NCI-H748 treated with DMSO at 0.1 percent for 48 hours (cell line): Measurements from ENCODE around the gene CRHR1.

ENCODE experiments used
- DNase-seq: peaks from one replicate; lab custom pipeline; 2025; lab: John Stamatoyannopoulos, UW

Gene CRHR1

DNA sequence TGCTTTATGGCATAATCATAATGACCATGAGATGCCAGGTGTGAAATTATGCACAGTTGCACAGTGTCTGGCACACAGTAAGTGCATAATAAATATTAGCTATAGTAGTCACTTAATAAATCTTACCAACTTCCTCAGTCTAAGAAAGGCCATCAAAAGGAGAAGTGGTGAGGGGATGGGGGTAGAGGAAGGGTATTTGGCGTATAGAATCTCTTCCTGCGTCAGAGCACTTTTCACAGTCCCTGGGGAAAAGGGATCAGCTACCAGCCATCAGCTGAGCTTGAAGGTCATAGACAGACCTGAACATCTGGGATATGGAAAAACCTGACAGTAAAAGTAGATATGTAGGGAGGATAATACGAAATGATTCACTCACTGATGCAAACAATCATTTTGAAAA lies 5.8 kb downstream of the CRHR1 start:
- no peak for DNase-seq

DNA sequence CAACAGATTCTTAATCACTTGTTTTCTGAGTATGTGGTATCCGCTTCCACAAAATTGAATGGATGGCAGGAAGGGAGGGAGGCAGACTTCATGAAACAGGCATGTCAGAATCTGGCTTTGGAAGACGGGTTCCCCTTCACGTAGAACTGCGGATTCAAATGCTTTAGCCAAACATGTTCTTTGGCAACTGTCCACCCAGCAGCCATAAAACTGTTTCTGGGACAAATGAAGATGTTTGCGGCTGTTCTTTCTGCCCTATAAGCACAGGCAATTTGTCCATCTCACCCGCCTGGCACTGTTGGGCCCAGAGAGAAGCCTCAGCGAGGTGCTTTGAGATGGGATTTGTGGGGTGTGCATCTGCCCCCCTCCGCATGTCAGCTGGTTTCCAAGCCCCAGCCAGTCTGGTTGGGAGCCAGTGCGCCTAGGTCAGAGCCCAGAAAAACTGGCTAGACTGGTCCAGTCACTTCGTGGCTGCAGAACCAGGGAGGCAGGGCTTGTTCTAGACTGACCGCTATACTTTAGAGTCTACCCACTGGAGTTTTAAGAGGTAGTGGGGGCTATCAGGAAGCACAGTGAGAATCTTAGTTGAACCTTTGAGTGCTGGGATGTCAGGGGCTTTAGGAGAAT lies 6.3 kb downstream of the CRHR1 start:
- DNase-seq: no peak

DNA sequence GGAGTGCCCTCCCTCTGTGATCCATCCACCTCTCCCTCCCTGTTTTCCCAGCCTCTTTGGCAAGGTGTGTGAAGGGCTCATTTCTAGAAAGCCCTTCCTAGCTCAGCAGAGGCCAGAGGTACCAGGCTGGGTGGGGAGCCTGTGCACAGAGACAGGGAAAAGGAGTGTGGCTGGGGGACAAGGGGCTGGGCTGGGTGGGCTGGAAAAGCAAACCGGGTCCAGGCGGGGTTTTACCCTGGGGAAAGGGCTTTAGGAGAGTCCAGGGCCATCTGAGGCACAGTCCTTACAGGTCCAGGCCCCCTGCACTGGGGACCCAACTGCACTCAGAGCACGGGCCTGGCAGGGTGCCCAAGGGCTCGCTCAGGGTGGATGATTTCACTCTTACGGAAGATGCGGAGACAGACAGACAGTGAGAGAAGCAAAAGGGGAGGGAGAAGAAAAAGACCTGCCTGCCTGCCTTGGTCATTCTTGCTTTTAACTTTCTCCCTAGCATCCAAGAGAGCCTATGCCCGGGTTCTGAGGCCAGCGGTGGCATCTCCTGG lies 7.0 kb downstream of the CRHR1 start:
- DNase-seq: no peak

DNA sequence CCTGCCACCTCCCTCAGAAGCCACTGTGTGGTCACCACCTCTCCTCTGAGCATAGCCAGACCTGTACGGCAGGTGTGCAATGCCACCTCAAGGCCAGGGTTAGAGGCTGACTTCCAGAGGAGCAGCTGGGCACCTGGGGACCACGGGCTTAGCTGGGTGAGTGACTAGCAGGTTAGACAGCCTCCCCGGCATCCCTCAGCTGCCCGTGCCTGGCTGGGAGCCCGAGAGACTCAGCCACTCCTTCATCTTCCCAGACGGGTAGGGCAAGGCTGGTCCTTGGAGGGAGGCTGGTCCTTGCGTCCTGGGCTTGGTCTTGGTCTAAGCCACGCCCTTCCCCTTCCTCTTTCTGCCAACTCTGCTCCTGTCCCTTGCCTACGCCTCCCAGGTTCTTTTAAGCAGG lies 7.8 kb downstream of the CRHR1 start:
- no peak for DNase-seq

DNA sequence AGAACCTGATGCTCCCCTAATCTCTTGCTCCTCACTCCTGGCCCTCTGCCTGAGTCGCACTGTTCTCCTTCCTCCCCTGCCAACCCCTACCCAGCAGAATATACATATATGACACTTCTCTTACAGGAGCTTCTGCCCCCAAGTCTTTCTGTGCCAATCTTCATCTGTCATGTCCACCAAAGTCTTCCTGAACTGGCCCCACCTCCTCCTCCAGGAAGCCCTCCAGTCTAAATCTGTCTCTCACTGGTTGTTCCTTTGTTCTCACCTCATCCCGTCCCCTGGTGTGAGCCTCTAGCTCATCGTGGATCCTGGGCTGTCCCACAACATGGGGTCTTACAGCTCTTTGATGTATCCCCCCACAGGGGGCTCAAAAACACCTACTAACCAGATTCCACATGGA lies 8.3 kb downstream of the CRHR1 start:
- DNase-seq: no peak

DNA sequence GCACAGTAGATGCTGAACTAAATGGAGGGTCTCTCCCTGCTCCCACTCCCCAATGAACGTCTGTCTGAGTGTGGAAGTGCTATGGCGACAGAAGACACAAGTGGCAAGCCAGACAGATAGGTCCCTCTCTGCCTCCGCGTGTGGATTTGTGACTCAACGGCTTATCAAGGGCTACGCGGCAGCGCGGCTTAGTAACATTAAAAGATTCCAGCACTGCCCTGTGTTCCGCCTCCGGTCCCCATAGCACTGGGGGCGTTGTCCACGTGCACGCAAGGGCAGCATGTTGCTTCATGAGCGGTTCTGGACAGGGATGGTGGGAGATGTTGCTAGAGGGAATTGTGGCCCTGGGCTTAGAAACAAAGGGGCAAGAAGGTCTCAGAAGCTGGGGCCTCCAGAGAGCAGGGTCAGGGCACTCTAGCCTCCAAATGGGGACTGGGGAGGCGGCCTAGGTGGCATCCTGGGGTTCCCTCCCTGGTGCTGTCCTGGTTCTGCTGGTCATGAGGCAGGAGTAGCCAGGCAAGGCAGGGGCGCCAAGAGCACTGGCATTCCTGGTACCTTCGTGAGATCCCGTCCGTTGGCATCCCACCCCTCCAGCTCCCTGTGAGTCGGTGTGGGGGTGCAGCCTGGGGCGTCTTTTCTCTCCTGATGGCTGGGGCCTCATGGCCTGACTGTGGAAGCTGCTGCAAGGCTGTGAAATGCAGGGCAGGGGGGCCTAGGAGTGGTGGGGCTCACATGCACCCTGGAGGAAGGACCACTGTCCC lies 9.1 kb downstream of the CRHR1 start:
- no peak for DNase-seq

GRCh38 chr17:45793999-45794540 lies 9.9 kb downstream of the CRHR1 start:
- no peak for DNase-seq

- DNase-seq: no peak
Observed at GRCh38 chr17:45794840-45795239, 10.7 kb downstream of the CRHR1 start.

DNA sequence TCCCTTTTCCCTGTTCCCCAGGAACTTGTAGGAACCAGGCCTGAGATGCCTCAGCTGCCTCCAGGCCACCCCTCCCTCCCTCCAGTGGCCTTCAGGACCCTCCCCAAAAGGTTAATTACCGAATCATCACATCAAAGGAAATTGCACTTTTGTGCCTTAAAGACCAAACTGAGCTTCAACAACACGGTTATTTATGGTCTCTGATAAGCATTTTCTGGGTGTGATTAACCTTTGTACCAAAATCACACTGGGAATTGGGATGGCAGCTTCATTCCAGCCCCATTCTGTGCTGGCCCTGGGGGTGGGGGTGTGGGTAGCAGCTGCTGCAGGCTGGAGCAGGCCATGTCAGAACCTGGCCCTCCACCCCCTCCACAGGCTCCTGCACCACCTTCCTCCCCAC lies 16.7 kb downstream of the CRHR1 start:
- no peak for DNase-seq

DNA sequence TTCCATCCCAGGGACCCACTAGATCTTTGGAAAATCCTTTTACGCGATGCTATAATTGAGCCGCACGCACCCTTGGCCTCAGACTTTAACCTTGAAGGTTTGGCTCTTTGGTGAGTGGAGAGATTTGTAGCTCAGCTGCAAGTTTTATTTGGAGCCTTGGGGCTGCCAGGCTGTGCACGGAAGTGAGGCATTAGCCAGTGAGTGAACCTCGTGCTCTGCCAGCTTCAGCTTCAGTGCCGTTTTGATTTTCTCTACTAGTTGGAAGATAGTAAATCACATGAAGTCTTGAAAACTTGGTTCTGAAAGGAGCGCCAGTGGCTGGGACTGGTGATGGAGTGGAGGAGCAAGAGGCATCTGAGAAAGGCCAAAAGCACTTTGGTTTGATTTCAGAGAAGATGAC lies 17.3 kb downstream of the CRHR1 start:
- DNase-seq: no peak

DNA sequence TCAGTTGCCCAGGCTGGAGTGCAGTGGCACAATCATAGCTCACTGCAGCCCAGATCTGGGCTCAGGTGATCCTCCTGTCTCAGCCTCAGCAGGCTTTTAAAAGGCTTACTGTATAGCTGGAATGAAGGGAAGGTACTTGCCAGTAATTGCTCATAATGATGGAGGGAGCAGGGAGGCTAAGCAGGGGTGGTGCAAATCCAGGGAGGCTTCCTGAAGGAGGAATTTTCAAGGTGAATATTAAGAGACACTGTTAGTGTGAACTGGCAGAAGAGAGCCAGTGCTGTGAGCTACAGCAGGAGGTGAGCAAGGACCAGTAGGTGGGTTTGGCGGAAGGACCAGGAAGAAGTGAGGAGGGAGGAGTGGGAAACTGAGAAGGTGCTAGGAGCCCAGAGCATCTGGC lies 24.7 kb downstream of the CRHR1 start:
- DNase-seq: no peak

DNA sequence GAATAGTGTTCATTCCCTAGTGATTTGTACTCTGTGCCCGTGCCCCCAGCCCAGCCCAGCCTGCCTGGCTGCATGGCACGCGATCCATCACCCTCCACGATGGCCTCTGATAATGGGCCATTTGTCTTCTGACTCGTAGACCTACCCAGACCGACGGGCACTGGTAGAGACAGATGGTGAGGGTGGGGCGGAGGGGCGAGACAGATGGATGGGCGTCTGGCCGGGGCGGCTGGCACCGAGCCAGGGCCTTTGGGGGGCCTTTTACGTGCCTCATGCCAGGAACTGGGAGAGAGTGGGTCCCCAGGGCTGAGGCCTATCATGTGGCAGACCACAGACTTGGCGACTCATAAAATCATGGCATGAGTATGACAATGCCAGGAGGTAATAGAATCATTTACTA lies 25.4 kb downstream of the CRHR1 start:
- DNase-seq: no peak

DNA sequence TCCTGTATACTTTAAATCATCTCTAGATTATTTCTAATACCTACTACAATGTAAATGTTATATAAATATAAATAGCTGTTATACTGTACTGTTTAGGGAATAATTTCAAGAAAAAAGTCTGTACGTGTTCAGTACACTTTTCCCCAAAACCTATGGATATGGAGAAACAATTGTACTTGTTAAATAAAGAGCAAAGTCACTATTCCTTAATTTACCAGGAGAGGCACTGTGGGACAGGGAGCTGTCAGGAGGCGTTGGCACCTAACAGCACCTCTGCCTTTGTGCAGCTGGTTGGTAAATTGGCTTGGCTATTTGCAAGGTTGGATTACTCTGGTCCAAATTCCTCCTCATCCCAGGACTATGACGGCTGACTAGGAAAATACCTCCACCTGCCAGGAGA lies 28.0 kb downstream of the CRHR1 start:
- DNase-seq: no peak

DNA sequence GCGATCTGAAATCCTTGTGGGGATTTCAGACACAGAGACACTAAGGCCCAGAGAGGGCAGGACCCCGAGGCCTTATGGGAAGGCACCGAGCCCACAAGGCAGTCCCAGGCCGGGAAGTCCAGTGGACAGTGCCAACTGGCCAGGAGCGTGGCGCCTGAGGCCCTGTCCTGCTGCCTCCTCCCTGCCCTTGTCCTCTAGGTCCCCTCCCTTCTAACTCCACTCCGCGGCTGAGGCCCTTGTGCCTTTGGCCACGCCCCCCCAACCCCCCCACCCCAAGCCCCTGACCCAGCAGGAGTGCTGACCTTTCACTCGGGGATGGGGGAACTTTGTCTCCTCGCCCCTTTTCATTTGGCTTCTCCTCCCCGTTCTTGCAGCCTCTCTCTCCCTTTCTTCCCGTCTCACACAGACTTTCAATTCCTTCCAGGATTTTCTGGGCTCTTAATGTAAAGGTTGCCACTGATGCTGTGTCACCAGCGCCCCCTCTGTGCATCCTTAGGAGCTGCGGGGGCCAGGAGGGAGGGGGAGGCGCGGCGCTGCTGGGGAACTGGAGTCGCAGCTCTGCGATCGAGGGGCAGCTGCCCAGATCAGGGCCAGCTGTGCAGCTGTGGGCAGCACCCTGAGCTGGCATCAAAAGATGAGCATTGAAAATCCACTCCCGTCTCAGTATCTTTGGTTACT lies 29.1 kb downstream of the CRHR1 start:
- DNase-seq: no peak

GRCh38 chr17:45814622-45815606 lies 30.8 kb downstream of the CRHR1 start:
- no peak for DNase-seq

DNA sequence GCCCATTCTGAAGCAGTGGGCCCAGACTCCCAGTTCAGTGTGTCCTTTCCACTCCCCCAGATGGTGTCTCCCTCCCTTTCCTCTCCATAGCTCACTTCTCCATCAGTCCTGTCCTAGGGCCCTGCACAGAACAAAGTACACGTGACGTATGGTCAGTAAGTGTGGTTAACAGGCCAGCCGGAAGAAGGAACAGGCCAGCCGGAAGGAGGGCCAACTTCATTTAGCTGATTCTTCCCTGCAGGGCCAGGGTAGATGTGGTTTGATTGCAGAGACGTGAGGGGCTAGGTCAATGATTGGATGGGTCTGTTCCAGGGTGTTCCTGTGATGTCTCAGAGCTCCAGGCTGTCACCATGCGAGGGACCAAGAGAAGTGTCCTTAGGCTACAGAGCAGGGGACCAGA lies 31.6 kb downstream of the CRHR1 start:
- no peak for DNase-seq

DNA sequence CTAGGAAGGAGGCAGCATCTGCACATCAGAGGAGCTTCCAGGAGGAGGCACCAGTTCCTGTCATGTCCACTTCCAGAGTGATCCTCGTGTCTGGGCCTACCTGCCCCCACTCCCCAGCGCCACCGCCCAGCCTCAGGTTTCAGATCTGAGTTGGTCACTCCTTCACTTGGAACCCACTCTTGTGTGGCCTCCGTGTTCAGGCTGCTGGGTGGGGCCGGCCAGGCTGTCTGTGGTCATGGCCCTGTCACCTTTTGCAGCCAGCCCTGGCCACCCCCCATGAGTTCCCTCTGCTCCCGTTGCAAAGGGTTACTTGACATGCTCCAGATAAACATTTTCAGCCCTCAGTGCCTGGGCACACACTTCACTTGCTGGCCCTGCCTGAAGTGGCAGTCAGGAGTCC lies 33.9 kb downstream of the CRHR1 start:
- DNase-seq: no peak

DNA sequence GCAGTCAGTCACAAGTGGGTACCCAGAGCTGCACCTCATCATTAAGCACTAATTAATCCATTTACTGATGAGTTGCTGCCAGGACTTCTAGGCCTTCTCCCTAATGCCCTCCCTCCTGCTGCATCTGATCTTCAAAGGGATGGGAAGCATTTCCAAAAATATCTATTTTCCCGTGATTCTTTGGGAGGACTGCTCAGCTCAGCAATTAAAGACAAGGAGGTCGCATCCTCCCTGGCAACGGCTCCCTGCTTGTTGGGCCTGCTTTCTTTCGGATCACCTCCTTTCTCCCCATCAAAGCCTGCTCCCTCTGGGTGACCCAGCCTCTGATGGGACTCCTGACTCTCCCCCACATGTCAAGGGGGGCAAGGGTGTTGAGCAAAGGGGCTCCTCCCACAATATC lies 34.6 kb downstream of the CRHR1 start:
- no peak for DNase-seq

- DNase-seq: no peak
Observed at GRCh38 chr17:45819632-45820031, 35.5 kb downstream of the CRHR1 start.

GRCh38 chr17:45820052-45820780 lies 36.1 kb downstream of the CRHR1 start:
- no peak for DNase-seq

- DNase-seq: no peak
Observed at GRCh38 chr17:45821147-45821546, 37.0 kb downstream of the CRHR1 start.
